Measurements from ENCODE around the gene SLC2A13. TPM values are rescaled to one million over a fixed set of nuclear protein-coding genes. Genes with fewer than 3 reads are reported as not detected.

SLC2A13 gene
- total and polyA plus RNA-seq, 2 donors (not counting 1 experiment from before 2014, with no cell fraction given) = 5.4 to 10.2 TPM

DNA sequence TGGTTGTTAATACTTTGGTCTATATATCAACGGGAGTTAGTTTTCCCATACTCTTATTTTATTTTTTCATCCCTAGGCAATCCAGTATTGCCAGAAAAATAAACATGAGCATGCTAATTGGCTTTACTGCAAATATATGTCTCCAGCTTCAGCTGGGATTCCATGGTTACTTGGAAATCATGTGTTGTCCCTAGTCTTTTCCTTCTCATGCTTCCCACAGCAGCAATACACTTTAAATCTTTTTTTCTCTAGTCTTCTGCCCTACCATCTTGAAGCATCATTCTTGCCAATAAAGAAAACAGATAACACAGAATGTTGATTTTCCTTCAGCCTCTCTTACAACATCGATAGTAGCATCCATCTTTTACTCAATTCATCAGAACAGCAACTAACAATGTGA, 60.2 kb downstream of the SLC2A13 start:
- H3K9me3 ChIP-seq (ENCODE audit: control insufficient read depth, insufficient read depth, low read depth, low read length) = no peaks in the 10 kb centered on the region
- no peaks in the 10 kb centered on the region for H3K36me3 ChIP-seq (ENCODE audit: control insufficient read depth, insufficient read depth, low read length)
- no peaks in the 10 kb centered on the region for H3K4me1 ChIP-seq (ENCODE audit: control insufficient read depth, extremely low read depth, insufficient read depth, low read length)
- no peak overlapping the region for H2AFZ ChIP-seq (ENCODE audit: low read length)
- no peaks in the 10 kb centered on the region for H3K27me3 ChIP-seq (ENCODE audit: control insufficient read depth, insufficient read depth, low read length)
- H3K79me2 ChIP-seq (ENCODE audit: control insufficient read depth, insufficient read depth, low read length) = no peaks in the 10 kb centered on the region
- H3K4me3 ChIP-seq (replicated peaks in 1 of 4; ENCODE audit: control extremely low read depth in 1 of 4, insufficient read depth in 1 of 4, low read depth in 3 of 4, low read length in 4 of 4) = no peak overlapping the region
- H3K9ac ChIP-seq (ENCODE audit: insufficient read depth, low read length) = no peak overlapping the region
- H4K20me1 ChIP-seq (ENCODE audit: control insufficient read depth, extremely low read depth, insufficient read depth, low read length) = no peaks in the 10 kb centered on the region
- no peak for TF ChIP-seq CTCF (conservative IDR thresholded peaks at IDR 0.05 in 1 of 2, IDR thresholded peaks at IDR 0.05 in 1 of 2; ENCODE audit: low read depth in 1 of 2, low read length in 2 of 2)
- TF ChIP-seq EZH2 (IDR thresholded peaks at IDR 0.05; ENCODE audit: low read length, missing control alignments) = no peak
- DNase-seq (ENCODE audit: low read depth in 2 of 2) = no peak
- H3K27ac ChIP-seq (ENCODE audit: insufficient read depth, low read length) = no peak overlapping the region
- no peak overlapping the region for H3K4me2 ChIP-seq (ENCODE audit: extremely low read depth, insufficient read depth, low read length)

DNA sequence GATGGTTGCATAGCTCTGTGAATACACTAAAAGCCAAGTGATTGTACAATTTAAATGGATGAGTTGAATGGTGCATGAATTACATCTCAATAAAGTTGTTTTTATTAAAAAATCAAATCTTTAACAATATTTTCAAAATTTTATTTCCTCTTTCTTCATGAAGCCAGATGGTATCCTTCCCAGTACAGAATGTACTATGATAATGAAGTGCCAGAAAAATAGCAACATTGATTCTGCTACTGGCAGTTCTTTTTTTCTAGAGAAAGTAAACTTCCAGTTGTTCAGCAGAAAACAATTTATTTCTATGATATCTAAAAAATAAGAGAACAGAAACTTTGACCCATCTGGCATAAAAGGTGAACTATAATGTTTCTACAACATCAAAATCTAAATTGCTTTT, 61.5 kb downstream of the SLC2A13 start:
- Histone ChIP-seq H3K79me2 (ENCODE audit: control insufficient read depth, insufficient read depth, low read length) (no peaks in the 10 kb centered on the region), H3K27me3 (ENCODE audit: control insufficient read depth, insufficient read depth, low read length) (no peaks in the 10 kb centered on the region), H3K4me1 (ENCODE audit: control insufficient read depth, extremely low read depth, insufficient read depth, low read length) (no peaks in the 10 kb centered on the region), H3K4me3 (replicated peaks in 1 of 4; ENCODE audit: control extremely low read depth in 1 of 4, insufficient read depth in 1 of 4, low read depth in 3 of 4, low read length in 4 of 4) (no peak overlapping the region), H3K9ac (ENCODE audit: insufficient read depth, low read length) (no peak overlapping the region), H3K9me3 (ENCODE audit: control insufficient read depth, insufficient read depth, low read depth, low read length) (no peaks in the 10 kb centered on the region), H3K36me3 (ENCODE audit: control insufficient read depth, insufficient read depth, low read length) (no peaks in the 10 kb centered on the region), H2AFZ (ENCODE audit: low read length) (no peak overlapping the region), H3K27ac (ENCODE audit: insufficient read depth, low read length) (no peak overlapping the region), H3K4me2 (ENCODE audit: extremely low read depth, insufficient read depth, low read length) (no peak overlapping the region), H4K20me1 (ENCODE audit: control insufficient read depth, extremely low read depth, insufficient read depth, low read length) (no peaks in the 10 kb centered on the region)
- TF ChIP-seq CTCF (conservative IDR thresholded peaks at IDR 0.05 in 1 of 2, IDR thresholded peaks at IDR 0.05 in 1 of 2; ENCODE audit: low read depth in 1 of 2, low read length in 2 of 2) (no peak), EZH2 (IDR thresholded peaks at IDR 0.05; ENCODE audit: low read length, missing control alignments) (no peak)
- DNase-seq (ENCODE audit: low read depth in 2 of 2) = no peak

GRCh38 chr12:40039598-40039997, 66.3 kb downstream of the SLC2A13 start:
- Histone ChIP-seq H2AFZ (ENCODE audit: low read length) (no peak overlapping the region), H3K27me3 (ENCODE audit: control insufficient read depth, insufficient read depth, low read length) (no peaks in the 10 kb centered on the region), H3K4me3 (replicated peaks in 1 of 4; ENCODE audit: control extremely low read depth in 1 of 4, insufficient read depth in 1 of 4, low read depth in 3 of 4, low read length in 4 of 4) (no peak overlapping the region), H3K9me3 (ENCODE audit: control insufficient read depth, insufficient read depth, low read depth, low read length) (no peaks in the 10 kb centered on the region), H3K4me2 (ENCODE audit: extremely low read depth, insufficient read depth, low read length) (no peak overlapping the region), H3K4me1 (ENCODE audit: control insufficient read depth, extremely low read depth, insufficient read depth, low read length) (no peaks in the 10 kb centered on the region), H3K27ac (ENCODE audit: insufficient read depth, low read length) (no peak overlapping the region), H3K36me3 (ENCODE audit: control insufficient read depth, insufficient read depth, low read length) (no peaks in the 10 kb centered on the region), H3K79me2 (ENCODE audit: control insufficient read depth, insufficient read depth, low read length) (no peaks in the 10 kb centered on the region), H4K20me1 (ENCODE audit: control insufficient read depth, extremely low read depth, insufficient read depth, low read length) (no peaks in the 10 kb centered on the region), H3K9ac (ENCODE audit: insufficient read depth, low read length) (no peak overlapping the region)
- no peak for TF ChIP-seq EZH2 (IDR thresholded peaks at IDR 0.05; ENCODE audit: low read length, missing control alignments)
- DNase-seq (ENCODE audit: low read depth in 2 of 2) = no peak
